ACHN (cell line): ENCODE results near the gene ZDHHC13.
A peak's percentile ranks its signal among the peaks of the same experiment; 100 is the strongest.

Experiments
- DNase-seq: peaks from one replicate; pipeline ENCODE4 v3.0.0-alpha.2; 2015
- in situ Hi-C: cut with HindIII; loops from 2 replicates; pipeline ENCODE4 v1.10.0; 2017; ENCODE audit warnings: low sequenced_read_pairs, low pct_ligation_motif_present, low pct_unique_long_range_greater_than_20kb

Gene ZDHHC13

DNA sequence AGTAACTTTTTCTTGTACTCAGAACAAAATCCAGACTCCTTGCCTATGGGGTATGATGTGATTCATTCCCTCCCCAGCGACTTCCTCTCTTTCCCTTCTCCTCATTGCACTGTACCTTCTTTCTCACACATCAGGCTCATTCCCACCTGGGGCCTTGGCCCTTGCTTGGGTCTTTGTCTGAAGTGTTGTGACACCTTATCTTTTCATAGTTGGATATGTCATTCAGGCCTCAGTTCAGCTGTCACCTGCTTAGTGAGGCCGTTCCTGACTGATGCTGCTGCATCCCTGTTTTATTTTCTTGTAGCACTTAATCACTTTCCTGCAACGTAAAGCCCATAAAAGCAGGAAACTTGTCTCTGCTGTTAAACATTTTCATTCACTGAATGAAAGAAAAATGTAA is 39.9 kb downstream of the ZDHHC13 start:
- no peak for DNase-seq
- in situ Hi-C loops, result no loop called here

DNA sequence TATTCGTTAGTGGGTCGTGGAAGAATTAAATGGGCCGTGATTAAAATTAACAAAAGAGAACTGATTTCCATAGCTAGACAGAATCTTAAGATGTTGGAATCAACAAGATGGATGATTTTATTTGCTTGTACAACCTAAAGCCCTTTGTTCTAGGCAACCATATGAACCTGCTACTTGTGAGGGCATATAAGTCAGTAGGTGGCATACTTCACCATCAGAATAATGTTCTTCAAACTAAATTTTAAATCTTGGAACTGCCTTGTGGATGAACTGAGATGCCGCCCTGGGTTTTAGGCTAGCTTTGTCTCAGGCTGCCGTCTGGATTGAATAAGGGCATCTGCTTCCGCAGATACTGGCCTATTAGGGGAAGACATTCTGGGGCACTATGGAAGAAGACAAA is 43.9 kb downstream of the ZDHHC13 start:
- DNase-seq, result peak; percentile 11
- in situ Hi-C loops, result no loop called here

GRCh38 chr11:19161651-19162050 is 44.7 kb downstream of the ZDHHC13 start:
- DNase-seq, result no peak
- in situ Hi-C loops, result no loop called here

- no peak for DNase-seq
- in situ Hi-C loops, result no loop called here
These were observed 46.1 kb downstream of the ZDHHC13 start for GRCh38 chr11:19162951-19163505.

DNA sequence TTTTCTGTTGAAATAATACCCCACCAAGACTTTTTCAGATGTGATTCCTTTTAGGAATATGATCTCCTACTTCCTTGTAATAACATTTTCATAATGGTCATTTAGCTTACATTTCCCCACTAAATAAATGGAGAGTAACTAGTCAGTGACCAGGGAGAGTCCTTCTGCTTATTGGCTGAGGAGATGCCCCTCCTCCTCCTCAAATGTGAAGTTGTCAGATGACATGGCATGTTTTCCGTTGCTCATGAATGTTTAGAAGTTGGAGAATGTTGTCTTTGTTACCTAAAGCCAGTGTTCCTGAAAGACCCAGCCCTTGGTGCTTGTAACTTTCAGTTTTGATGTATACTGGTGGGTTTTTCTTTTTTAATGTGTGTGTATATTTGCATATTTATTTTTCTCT is 46.6 kb downstream of the ZDHHC13 start:
- no peak for DNase-seq
- in situ Hi-C loops, result no loop called here

DNA sequence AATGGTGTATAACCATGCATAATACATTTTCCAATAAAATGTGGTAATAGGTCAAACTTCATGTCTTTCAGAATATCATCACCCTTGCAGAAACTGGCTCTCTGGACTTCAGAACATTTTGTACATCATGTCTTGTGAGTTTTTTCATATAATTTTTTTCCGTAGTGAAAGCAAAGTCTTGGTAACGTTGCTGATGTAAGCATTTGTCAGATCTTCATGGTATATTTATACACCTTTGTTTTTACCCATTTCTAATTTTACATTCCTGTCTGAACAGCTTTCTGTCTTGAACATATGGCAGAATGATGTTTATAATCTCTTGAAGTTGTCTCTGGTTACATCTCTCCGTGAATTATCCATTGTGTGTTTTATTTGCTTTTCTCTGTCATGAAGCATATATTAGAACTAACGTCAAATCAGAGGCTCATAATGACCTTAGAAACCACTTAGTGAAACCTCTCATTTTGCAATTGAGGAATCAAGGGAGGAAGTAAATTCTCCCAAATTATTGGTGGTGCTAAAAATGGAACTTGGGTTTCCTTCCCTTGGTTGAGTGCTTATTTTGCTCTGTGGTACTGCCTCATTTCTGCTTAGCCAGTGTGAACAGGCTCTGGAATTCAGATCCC is 47.4 kb downstream of the ZDHHC13 start:
- no peak for DNase-seq
- in situ Hi-C loops, result no loop called here

- in situ Hi-C loops, result no loop called here
- no peak for DNase-seq
These were observed 47.9 kb downstream of the ZDHHC13 start for GRCh38 chr11:19164881-19165280.

GRCh38 chr11:19168090-19168489 is 51.1 kb downstream of the ZDHHC13 start:
- DNase-seq, result no peak
- in situ Hi-C loops, result no loop called here

DNA sequence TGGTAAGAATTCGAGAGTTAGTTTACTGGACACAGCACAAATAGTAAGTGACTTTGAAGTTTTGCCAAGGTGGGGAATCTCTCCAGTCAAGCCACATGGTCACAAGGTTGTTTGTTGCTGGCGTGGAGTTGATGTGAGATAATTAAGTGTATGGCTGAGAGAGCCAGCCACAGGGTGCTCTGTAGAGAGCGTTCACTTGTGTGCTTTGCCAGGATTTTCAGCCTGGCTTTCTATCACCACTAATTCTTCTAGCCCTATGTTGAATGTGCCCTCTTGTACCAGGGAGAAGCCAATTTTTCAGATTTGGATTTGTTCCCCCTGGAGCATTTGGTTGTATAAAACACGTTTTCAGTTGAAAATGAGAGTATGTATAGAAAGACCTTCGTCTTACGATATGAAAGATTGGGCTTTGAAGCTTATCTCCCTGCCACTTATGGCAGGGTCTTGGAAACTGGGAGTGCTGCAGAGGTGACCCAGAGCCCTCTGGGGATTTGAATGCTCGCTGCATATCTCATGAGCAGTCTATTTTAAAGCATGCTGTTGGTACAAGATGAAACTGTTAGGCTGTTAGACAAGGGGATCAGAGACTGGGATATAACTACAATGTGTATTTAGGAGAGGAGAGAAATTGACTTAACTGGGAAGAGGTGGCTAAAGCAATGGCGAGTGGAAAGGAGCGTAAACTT is 56.2 kb downstream of the ZDHHC13 start:
- in situ Hi-C loops, result no loop called here
- no peak for DNase-seq

DNA sequence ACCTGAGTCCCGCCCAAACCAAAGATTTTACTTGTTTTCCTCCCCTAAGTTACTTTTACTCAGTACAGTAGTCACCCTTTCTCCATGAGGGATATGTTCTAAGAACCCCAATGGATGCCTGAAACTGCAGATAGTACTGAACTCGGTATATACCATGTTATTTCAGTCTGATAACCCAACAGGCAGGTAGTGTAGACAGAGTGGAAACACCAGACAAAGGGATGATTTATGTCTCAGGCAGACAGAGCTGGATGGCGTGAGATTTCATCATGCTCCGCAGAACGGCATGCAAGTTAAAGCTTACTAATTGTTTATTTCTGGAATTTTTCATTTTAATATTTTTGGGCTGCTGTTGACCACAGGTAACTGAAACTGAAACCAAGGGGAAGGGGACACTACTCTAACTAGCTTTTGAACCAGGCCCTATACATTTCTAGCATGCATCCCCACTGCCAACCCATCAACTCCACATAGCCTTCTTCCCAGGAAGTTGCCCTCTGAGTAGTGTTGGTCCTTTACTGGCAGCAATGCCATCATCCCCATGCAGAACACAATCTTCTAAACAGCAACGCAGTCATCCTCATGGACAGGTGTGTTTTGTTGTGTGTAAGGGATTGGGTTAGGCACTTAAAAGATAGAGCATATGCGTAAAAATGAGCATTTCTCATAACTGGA is 57.1 kb downstream of the ZDHHC13 start:
- no peak for DNase-seq
- in situ Hi-C loops, result no loop called here

- no peak for DNase-seq
- in situ Hi-C loops, result no loop called here
These were observed 59.7 kb downstream of the ZDHHC13 start for GRCh38 chr11:19176629-19177186.

GRCh38 chr11:19181531-19182261 is 64.7 kb downstream of the ZDHHC13 start:
- no peak for DNase-seq
- in situ Hi-C loops, result no loop called here

DNA sequence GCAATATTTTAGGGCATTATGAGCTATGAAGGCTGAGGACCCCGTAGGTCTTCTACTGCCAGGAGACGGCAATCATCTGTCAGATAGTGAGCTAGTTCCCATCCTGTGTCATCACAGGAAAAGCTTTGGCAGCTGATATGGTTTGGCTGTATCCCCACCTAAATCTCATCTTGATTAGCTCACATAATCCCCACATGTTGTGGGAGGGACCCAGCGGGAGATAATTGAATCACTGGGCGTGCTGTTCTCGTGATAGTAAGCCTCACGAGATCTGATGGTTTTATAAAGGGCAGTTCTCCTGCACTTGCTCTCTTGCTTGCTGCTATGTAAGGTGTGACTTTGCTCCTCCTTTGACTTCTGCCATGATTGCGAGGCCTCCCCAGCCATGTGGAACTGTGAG is 66.7 kb downstream of the ZDHHC13 start:
- DNase-seq, result no peak
- in situ Hi-C loops, result no loop called here

DNA sequence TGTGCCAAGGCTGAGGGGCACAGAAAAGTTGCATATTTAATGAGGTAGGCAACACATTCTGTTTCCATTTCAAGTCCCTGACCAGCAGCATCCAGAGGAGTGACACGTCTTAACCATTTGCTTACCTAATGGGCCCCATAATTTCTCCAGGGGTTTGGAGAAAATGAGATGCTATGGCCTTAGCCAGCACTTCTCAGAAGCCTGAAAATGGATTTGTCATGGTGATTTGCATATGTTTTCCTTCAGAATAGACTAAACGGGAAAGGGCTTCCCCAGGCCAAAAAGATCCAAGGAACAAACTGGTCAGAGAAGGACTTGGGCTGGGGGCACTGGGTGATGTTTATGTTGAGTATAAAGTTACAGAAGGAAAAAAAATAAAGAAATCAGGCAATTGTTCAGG is 68.1 kb downstream of the ZDHHC13 start:
- no peak for DNase-seq
- in situ Hi-C loops, result no loop called here

DNA sequence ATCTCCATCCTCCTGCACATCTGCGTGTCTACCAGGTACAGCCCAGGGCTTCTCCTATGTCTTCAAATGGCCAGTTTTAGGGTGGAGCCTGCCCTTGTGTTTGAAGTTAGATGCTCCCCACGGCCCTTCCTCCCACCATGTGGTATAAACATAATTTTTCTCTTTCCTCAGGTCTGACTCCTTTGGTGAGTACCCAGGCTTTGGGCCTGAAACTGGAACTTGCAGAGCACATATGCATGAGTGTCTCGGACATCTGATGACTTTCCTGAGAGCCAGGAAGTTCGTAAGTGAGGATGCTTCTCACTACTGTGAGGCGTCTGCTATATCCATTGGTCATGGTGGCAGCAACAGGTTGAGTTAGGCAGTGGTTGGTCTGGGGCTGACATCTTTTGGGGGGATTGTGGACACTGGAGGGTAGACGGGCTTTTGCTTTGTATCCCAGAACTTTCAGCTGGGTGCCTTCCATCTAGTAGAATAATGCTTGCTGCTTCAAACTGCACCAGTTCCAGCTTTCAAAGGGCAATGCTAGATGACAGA is 68.6 kb downstream of the ZDHHC13 start:
- no peak for DNase-seq
- in situ Hi-C loops, result no loop called here

- in situ Hi-C loops, result no loop called here
- no peak for DNase-seq
These were observed 70.3 kb downstream of the ZDHHC13 start for GRCh38 chr11:19187114-19187832.

- in situ Hi-C loops, result no loop called here
These were observed 70.9 kb downstream of the ZDHHC13 start for GRCh38 chr11:19187833-19188258.

More at GRCh38 chr11:19187833-19188258, 70.9 kb downstream of the ZDHHC13 start:
- no peak for DNase-seq
